GM19452 (cell line): ENCODE measurements around the gene RIOK2.
A peak's percentile ranks its signal among the peaks of the same experiment; 100 is the strongest.
"Not testable (repeated sequence)": the region's sequence is repeated elsewhere in the genome, so short reads cannot be mapped to it uniquely, and the experiment has no call there.

Source experiments
- ATAC-seq: cut with Tn5 transposase; IDR thresholded peaks from one replicate; pipeline ENCODE4 v1.9.1; 2021; ENCODE audit not compliant: unreplicated experiment

RIOK2 gene

GRCh38 chr5:97183100-97183929 lies at the start of gene RIOK2:
Gene RIOK2, minus strand, starts transcription at chr5:97183247. Its CDS starts 56 bp downstream, at chr5:97183191.
- peak; percentile 90 for ATAC-seq

GRCh38 chr5:97231025-97231636 lies 48.1 kb upstream of the RIOK2 start:
- peak; percentile 88 for ATAC-seq

- ATAC-seq, result no peak
These were observed 46.7 kb upstream of the RIOK2 start for GRCh38 chr5:97229688-97230285.

- no peak for ATAC-seq
These were observed 46.1 kb upstream of the RIOK2 start for GRCh38 chr5:97229196-97229595.

GRCh38 chr5:97225222-97225621 lies 42.2 kb upstream of the RIOK2 start:
- ATAC-seq, result no peak

- no peak for ATAC-seq
These were observed 41.2 kb upstream of the RIOK2 start for GRCh38 chr5:97224112-97224750.

GRCh38 chr5:97223596-97223995 lies 40.5 kb upstream of the RIOK2 start:
- no peak for ATAC-seq

- ATAC-seq, result no peak
These were observed 26.3 kb upstream of the RIOK2 start for GRCh38 chr5:97209343-97209742.

- ATAC-seq, result no peak
These were observed 25.7 kb upstream of the RIOK2 start for GRCh38 chr5:97208714-97209113.

GRCh38 chr5:97208184-97208713 lies 25.2 kb upstream of the RIOK2 start:
- no peak for ATAC-seq

- ATAC-seq, result no peak
These were observed 11.3 kb upstream of the RIOK2 start for GRCh38 chr5:97194366-97194765.

- ATAC-seq, result no peak
These were observed 10.3 kb upstream of the RIOK2 start for GRCh38 chr5:97193355-97193688.

- ATAC-seq, result peak; percentile 74
These were observed 9.7 kb upstream of the RIOK2 start for GRCh38 chr5:97192580-97193354.

- no peak for ATAC-seq
These were observed 8.8 kb upstream of the RIOK2 start for GRCh38 chr5:97191893-97192292.

GRCh38 chr5:97189523-97189922 lies 6.5 kb upstream of the RIOK2 start:
- not testable (repeated sequence) for ATAC-seq

- ATAC-seq, result no peak
These were observed 825 bp upstream of the RIOK2 start for GRCh38 chr5:97183930-97184213.

- ATAC-seq, result no peak
These were observed 412 bp downstream of the RIOK2 start for GRCh38 chr5:97182571-97183099.

GRCh38 chr5:97181856-97182545 lies 1.0 kb downstream of the RIOK2 start:
- ATAC-seq, result no peak

- ATAC-seq, result not testable (repeated sequence)
These were observed 3.6 kb downstream of the RIOK2 start for GRCh38 chr5:97179457-97179856.

- ATAC-seq, result no peak
These were observed 10.8 kb downstream of the RIOK2 start for GRCh38 chr5:97172227-97172626.
